ENCODE measurements around the gene HIBCH. TPM values are rescaled to one million over a fixed set of nuclear protein-coding genes. Genes with fewer than 3 reads are reported as not detected.
A peak's percentile ranks its signal among the peaks of the same experiment; 100 is the strongest.
"Not testable (repeated sequence)": the region's sequence is repeated elsewhere in the genome, so short reads cannot be mapped to it uniquely, and the experiment has no call there.

HIBCH gene
- total RNA-seq, 1 donor, result 6.2 TPM

- peak in 2 of 3 donors; percentile 64 to 66 for DNase-seq (ENCODE audit: low read depth in 2 of 3, low spot score in 2 of 3)
These were observed 24.1 kb upstream of the HIBCH start, which contains the start of gene INPP1 for GRCh38 chr2:190343536-190344275. INPP1 (plus strand) TSS chr2:190343589; CDS start chr2:190360103, 16,514 bp downstream.

- DNase-seq (ENCODE audit: low read depth in 2 of 3, low spot score in 2 of 3), result peak in 1 of 3 donors; percentile 62
These were observed 23.5 kb upstream of the HIBCH start for GRCh38 chr2:190343089-190343535.

- no peak for DNase-seq (ENCODE audit: low read depth in 2 of 3, low spot score in 2 of 3)
These were observed 23.0 kb upstream of the HIBCH start for GRCh38 chr2:190342611-190343010.

- DNase-seq (ENCODE audit: low read depth in 2 of 3, low spot score in 2 of 3), result no peak
These were observed 20.7 kb upstream of the HIBCH start for GRCh38 chr2:190340369-190340768.

GRCh38 chr2:190339394-190339793 is 19.8 kb upstream of the HIBCH start:
- DNase-seq (ENCODE audit: low read depth in 2 of 3, low spot score in 2 of 3), result no peak

- no peak for DNase-seq (ENCODE audit: low read depth in 2 of 3, low spot score in 2 of 3)
These were observed 18.8 kb upstream of the HIBCH start for GRCh38 chr2:190338453-190338852.

DNA sequence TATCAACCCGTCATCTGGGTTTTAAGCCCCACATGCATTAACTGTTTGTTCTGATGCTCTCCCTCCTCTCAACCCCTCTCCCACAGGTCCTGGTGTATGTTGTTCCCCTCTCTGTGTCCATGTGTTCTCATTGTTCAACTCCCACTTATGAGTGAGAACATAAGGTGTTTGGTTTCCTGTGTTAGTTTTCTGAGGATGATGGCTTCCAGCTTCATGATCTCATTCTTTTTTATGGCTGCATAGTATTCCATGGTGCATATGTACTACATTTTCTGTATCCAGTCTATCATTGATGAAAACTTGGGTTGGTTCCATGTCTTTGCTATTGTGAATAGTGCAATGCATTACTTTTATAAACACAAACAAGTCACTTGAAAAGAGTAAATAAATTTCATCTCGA is 16.8 kb upstream of the HIBCH start:
- DNase-seq (ENCODE audit: low read depth in 2 of 3, low spot score in 2 of 3), result no peak

- DNase-seq (ENCODE audit: low read depth in 2 of 3, low spot score in 2 of 3), result not testable (repeated sequence)
These were observed 16.0 kb upstream of the HIBCH start for GRCh38 chr2:190335584-190335983.

- no peak for DNase-seq (ENCODE audit: low read depth in 2 of 3, low spot score in 2 of 3)
These were observed 15.6 kb upstream of the HIBCH start for GRCh38 chr2:190335225-190335559.

DNA sequence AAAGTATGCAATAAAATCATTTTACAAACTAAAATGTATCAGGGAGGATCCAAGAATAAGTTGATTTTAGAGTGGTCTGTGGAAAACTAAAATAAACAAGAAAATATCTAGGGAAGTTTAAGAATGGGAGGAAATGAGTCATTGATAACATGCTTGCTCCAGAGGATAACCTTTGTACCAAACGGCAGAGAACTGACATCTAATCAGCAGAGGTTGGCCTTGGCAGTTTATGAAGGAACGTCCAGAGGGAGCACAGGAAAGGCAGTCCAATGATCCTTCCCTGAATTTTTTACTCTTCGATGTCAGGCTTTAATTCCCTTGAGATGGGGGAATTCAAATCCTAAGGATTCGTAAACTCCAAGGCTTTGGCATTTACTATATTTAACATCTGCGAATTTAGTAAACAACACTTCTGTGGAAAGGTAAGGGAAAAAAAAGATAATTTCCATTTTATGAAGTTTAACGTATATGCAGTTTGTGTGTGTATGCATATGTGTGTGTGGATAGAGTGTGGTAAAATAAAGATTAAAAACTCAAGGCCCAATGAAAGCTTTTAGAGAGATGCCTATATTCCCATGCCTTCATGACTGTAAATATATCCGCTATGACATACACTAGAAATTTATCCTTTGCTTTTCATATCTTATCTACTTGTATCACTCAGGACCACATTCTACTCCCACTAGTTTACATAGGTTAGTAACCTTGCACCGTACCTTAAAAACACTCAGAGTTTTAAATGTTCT is 15.0 kb upstream of the HIBCH start:
- no peak for DNase-seq (ENCODE audit: low read depth in 2 of 3, low spot score in 2 of 3)

DNA sequence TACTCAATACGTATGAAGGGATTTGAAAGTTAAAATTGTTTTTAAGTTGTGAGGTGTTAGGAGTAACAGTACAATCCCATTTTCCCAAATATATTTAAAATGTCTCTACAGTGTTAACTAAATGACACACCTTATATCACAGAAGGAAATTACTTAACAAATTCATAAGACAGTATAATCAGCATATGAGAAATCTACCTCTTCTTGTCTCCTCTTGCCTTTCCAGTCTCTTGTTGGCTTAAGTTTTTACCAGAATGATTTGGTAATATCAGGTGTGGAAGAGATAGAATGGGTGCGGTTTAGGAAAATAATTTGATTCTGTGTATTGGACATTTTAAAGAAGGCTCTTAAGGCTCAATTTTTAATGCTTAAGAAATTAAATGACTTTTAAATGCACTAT is 14.3 kb upstream of the HIBCH start:
- DNase-seq (ENCODE audit: low read depth in 2 of 3, low spot score in 2 of 3), result no peak

GRCh38 chr2:190333395-190333794 is 13.8 kb upstream of the HIBCH start:
- no peak for DNase-seq (ENCODE audit: low read depth in 2 of 3, low spot score in 2 of 3)

- no peak for DNase-seq (ENCODE audit: low read depth in 2 of 3, low spot score in 2 of 3)
These were observed 9.0 kb upstream of the HIBCH start for GRCh38 chr2:190328573-190329147.

DNA sequence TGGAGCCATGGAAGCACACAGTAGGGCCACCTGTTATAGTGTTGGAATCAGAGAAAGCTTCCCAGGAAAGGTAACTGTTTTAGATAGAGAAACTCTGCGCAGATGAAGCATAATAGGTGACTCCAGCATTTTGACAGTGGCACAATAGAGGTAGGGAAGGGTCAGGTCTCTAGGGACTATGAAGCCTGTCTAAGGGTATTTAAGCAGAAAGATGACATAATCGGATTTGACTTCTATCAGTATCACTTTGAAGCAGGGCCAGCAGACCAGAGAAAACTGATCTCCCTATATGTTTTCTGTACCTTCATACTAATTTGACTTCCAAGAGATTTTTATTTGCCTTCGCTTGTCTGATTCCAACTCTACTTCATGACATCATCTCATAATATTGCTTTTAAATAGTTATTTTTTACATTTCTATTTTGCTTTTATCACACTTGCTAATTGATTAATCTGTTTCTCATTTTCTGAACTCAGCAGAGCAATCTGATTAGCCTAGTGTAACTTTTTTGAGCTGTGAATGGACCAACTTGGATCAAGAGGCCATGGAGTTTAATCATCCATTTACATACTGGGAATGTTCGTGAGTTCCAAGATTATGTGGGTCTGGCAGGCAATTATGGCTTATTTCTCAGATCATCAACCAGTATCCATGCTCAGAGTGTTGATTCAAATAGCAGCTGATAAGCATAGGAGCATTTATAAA is 8.4 kb upstream of the HIBCH start:
- no peak for DNase-seq (ENCODE audit: low read depth in 2 of 3, low spot score in 2 of 3)

DNA sequence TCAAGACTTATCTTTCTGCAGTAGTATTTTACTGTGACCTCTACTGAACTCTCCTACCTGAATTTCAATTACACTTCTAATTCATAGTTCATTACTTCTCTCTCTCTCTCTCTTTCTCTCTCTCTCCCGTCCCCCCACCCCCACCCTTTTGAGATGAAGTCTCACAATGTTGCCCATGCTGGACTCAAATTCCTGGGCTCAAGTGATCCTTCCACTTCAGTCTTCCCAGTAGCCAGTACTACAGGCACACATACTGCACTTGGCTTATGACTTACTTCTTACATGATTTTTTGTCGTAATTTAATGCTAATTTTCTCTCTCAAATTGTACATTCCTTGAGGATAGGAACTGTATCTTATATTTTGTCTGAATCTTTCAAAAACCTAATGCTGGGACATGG is 6.0 kb upstream of the HIBCH start:
- DNase-seq (ENCODE audit: low read depth in 2 of 3, low spot score in 2 of 3), result no peak

DNA sequence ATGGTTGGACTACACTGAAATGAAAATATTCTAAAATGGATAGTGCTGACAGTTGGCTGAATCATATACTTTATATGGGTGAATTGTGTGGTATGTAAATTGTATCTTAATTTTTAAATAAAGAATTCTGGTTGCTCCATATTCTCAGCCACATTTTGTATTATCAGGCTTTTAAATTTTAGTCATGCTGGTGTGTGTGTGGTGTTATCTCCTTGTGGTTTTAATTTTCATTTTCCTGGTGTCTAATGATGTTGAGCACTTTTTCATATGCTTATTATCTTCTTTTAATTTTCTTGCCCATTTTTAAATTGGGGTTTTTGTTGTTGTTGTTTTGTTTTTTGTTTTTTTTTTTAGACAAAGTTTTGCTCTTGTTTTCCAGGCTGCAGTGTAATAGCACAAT is 3.8 kb upstream of the HIBCH start:
- no peak for DNase-seq (ENCODE audit: low read depth in 2 of 3, low spot score in 2 of 3)

- DNase-seq (ENCODE audit: low read depth in 2 of 3, low spot score in 2 of 3), result no peak
These were observed 1.1 kb upstream of the HIBCH start for GRCh38 chr2:190320696-190321095.

DNA sequence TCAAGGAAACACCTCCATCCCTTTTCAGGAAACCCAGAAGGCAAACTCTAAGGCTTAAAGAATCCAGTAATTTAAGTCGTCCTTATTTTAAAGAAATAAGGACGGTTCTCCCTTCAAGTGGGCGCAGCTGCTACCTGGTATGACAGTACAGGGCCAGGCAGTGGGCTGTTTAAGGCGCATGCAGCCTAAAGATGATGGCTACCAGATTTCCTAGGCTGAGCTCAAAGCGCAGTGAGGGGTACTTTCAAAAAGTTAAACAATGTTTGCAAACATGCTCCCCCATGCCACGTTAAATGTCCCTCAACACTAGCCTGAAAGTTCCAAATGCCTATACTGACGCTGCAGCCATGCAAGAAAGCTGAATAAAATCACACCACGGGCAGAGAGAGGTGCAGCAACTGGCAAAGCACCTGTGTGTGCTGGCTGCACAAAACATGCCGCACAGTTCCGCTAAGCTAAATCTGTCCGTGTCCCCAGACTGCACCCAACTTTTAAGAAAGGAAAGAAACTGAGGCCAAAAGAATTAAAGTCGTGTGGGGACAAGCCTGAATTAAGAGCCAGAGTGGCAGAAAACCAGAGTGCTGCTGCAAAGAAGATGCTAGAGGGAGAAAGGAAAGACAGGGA is 583 bp downstream of the HIBCH start:
- peak in 2 of 3 donors; percentile 20 to 26 for DNase-seq (ENCODE audit: low read depth in 2 of 3, low spot score in 2 of 3)

DNA sequence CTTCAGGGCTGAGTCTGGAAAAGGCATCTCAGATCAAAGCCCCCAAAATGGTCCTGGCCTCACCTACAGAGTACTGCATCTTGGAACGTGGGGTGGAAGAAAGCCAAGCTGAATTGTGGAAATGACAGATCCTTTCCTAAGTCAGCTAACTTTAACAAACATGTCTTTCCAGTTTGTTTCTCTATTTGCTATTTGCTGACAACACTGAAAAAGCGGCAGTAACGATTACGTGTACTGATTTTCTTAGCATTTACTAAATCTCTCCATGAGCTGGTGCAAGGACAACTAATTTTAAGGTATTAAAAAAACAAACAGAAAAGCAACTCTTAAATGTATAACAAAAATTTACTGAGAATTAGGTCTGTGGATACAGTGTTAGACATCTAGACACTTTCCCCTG is 1.1 kb downstream of the HIBCH start:
- no peak for DNase-seq (ENCODE audit: low read depth in 2 of 3, low spot score in 2 of 3)

DNA sequence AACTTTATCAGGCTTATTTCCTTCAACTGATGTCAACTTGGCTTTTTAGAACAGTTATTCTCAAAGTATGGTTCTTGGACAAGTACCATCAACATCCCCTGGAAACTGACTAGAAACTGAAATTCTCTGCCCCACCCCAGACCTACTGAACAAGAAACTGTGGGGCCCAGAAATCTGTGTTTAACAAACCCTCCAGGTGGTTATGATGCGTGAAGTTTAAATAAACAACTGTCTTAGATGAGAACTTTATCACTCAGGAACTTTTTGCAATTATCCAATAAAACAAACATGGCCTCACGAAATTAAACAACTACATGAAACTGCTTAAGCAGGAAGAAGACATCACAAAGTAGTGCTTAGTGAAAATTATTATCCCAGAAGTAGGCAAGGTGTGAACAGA is 4.4 kb downstream of the HIBCH start:
- no peak for DNase-seq (ENCODE audit: low read depth in 2 of 3, low spot score in 2 of 3)

GRCh38 chr2:190313880-190314279 is 5.7 kb downstream of the HIBCH start:
- no peak for DNase-seq (ENCODE audit: low read depth in 2 of 3, low spot score in 2 of 3)
